Karpas-422 (cell line): Measurements from ENCODE around the gene DLK1. TPM values are rescaled to one million over a fixed set of nuclear protein-coding genes. Genes with fewer than 3 reads are reported as not detected.

Source experiments
- DNase-seq: peaks from one replicate; pipeline ENCODE4 v3.0.0-alpha.2; 2015
- H2AFZ ChIP-seq: fragments of 200-600 bp; sonication (generic); 2 replicates; pipeline ENCODE4 v1.6.1; 2014; ENCODE audit warnings: antibody characterized with exemption, low read length, mixed read lengths
- H3K27ac ChIP-seq: fragments of 200-600 bp; sonication (generic); 2 replicates; pipeline ENCODE4 v1.5.1; 2014; ENCODE audit warnings: mild to moderate bottlenecking, low read length, moderate library complexity
- H3K27me3 ChIP-seq: fragments of 200-600 bp; sonication (generic); 2 replicates; pipeline ENCODE4 v1.6.1; 2014; ENCODE audit warnings: low read length, mixed read lengths
- H3K36me3 ChIP-seq: fragments of 200-600 bp; sonication (generic); 2 replicates; pipeline ENCODE4 v1.6.1; 2014; ENCODE audit warnings: low read length, mixed read lengths; ENCODE audit not compliant: insufficient read depth
- H3K4me1 ChIP-seq: fragments of 200-600 bp; sonication (generic); 2 replicates; pipeline ENCODE4 v1.6.1; 2014; ENCODE audit warnings: mild to moderate bottlenecking, low read length, mixed read lengths
- H3K4me2 ChIP-seq: fragments of 200-600 bp; sonication (generic); 2 replicates; pipeline ENCODE4 v1.6.1; 2014; ENCODE audit warnings: low read length, low read depth, mild to moderate bottlenecking; ENCODE audit not compliant: poor library complexity, severe bottlenecking
- H3K4me3 ChIP-seq: fragments of 200-600 bp; sonication (generic); 2 replicates; pipeline ENCODE4 v1.5.1; 2014; ENCODE audit warnings: mild to moderate bottlenecking, antibody characterized with exemption, low read length, mixed read lengths
- H3K79me2 ChIP-seq: fragments of 200-600 bp; sonication (generic); 2 replicates; pipeline ENCODE4 v1.6.1; 2014; ENCODE audit warnings: mild to moderate bottlenecking, low read length, mixed read lengths
- H3K9ac ChIP-seq: fragments of 200-600 bp; sonication (generic); 2 replicates; pipeline ENCODE4 v1.6.0; 2014; ENCODE audit warnings: low read length
- H3K9me2 ChIP-seq: fragments of 200-600 bp; sonication (generic), shearing (Covaris generic); replicated peaks from 2 replicates; pipeline ENCODE4 v1.6.0; 2014; ENCODE audit warnings: mild to moderate bottlenecking, low read length, moderate library complexity; ENCODE audit not compliant: insufficient read depth
- H3K9me3 ChIP-seq: fragments of 300-700, 200-600 bp; sonication (generic); 2 replicates; pipeline ENCODE4 v1.6.1; 2014; ENCODE audit warnings: low read length, mixed read lengths
- H4K20me1 ChIP-seq: fragments of 200-600 bp; sonication (generic); 2 replicates; pipeline ENCODE4 v1.6.1; 2014; ENCODE audit warnings: mild to moderate bottlenecking, antibody characterized with exemption, low read length, low read depth; ENCODE audit not compliant: insufficient read depth
- total RNA-seq: library from RNA; depleted of rRNA; stranded (reverse); fragments of >200 nt; shearing (Covaris generic); gene quantifications from 2 replicates; pipeline ENCODE4 v1.2.3, GENCODE V29; 2014; ENCODE audit warnings: low replicate concordance

DLK1 gene
- total RNA-seq, 1 experiment from 2014 or later, result not detected

- Histone ChIP-seq H3K27me3 (no peaks in the 10 kb centered on the region), H2AFZ (no peak overlapping the region), H3K27ac (no peak overlapping the region), H3K36me3 (no peaks in the 10 kb centered on the region), H4K20me1 (no peaks in the 10 kb centered on the region), H3K4me3 (no peak overlapping the region), H3K4me2 (no peak overlapping the region), H3K79me2 (no peaks in the 10 kb centered on the region), H3K9me3 (no peaks in the 10 kb centered on the region), H3K9me2 (no peaks in the 10 kb centered on the region), H3K9ac (no peak overlapping the region), H3K4me1 (no peaks in the 10 kb centered on the region)
- DNase-seq, result no peak
Measured at GRCh38 chr14:100779691-100780080, 53.0 kb downstream of the DLK1 start.

- Histone ChIP-seq H3K27ac (no peak overlapping the region), H2AFZ (no peak overlapping the region), H3K9ac (no peak overlapping the region), H3K9me3 (no peaks in the 10 kb centered on the region), H3K4me3 (no peak overlapping the region), H3K4me1 (no peaks in the 10 kb centered on the region), H3K79me2 (no peaks in the 10 kb centered on the region), H3K36me3 (no peaks in the 10 kb centered on the region), H3K9me2 (no peaks in the 10 kb centered on the region), H3K27me3 (no peaks in the 10 kb centered on the region), H3K4me2 (no peak overlapping the region), H4K20me1 (no peaks in the 10 kb centered on the region)
- DNase-seq, result no peak
Measured at GRCh38 chr14:100780246-100780645, 53.6 kb downstream of the DLK1 start.

GRCh38 chr14:100780646-100781355 is 54.1 kb downstream of the DLK1 start:
- Histone ChIP-seq H3K9me2 (no peaks in the 10 kb centered on the region), H2AFZ (no peak overlapping the region), H3K27me3 (no peaks in the 10 kb centered on the region), H3K36me3 (no peaks in the 10 kb centered on the region), H3K4me3 (no peak overlapping the region), H4K20me1 (no peaks in the 10 kb centered on the region), H3K79me2 (no peaks in the 10 kb centered on the region), H3K27ac (no peak overlapping the region), H3K9ac (no peak overlapping the region), H3K4me1 (no peaks in the 10 kb centered on the region), H3K4me2 (no peak overlapping the region), H3K9me3 (no peaks in the 10 kb centered on the region)
- DNase-seq, result no peak

- Histone ChIP-seq H2AFZ (no peak overlapping the region), H3K4me2 (no peak overlapping the region), H3K9ac (no peak overlapping the region), H3K9me2 (no peaks in the 10 kb centered on the region), H3K4me3 (no peak overlapping the region), H3K4me1 (no peaks in the 10 kb centered on the region), H3K27me3 (no peaks in the 10 kb centered on the region), H3K79me2 (no peaks in the 10 kb centered on the region), H3K9me3 (no peaks in the 10 kb centered on the region), H4K20me1 (no peaks in the 10 kb centered on the region), H3K27ac (no peak overlapping the region), H3K36me3 (no peaks in the 10 kb centered on the region)
- no peak for DNase-seq
Measured at GRCh38 chr14:100781952-100782351, 55.3 kb downstream of the DLK1 start.

GRCh38 chr14:100782516-100783320 is 56.0 kb downstream of the DLK1 start:
- Histone ChIP-seq H3K4me1 (no peaks in the 10 kb centered on the region), H3K36me3 (no peaks in the 10 kb centered on the region), H3K9ac (no peak overlapping the region), H3K27ac (no peak overlapping the region), H4K20me1 (no peaks in the 10 kb centered on the region), H3K9me2 (no peaks in the 10 kb centered on the region), H3K4me2 (no peak overlapping the region), H2AFZ (no peak overlapping the region), H3K79me2 (no peaks in the 10 kb centered on the region), H3K4me3 (no peak overlapping the region), H3K27me3 (no peaks in the 10 kb centered on the region), H3K9me3 (no peaks in the 10 kb centered on the region)
- DNase-seq, result no peak

- Histone ChIP-seq H3K4me2 (no peak overlapping the region), H3K9me2 (no peaks in the 10 kb centered on the region), H2AFZ (no peak overlapping the region), H3K27me3 (no peaks in the 10 kb centered on the region), H4K20me1 (no peaks in the 10 kb centered on the region), H3K27ac (no peak overlapping the region), H3K79me2 (no peaks in the 10 kb centered on the region), H3K9me3 (no peaks in the 10 kb centered on the region), H3K9ac (no peak overlapping the region), H3K36me3 (no peaks in the 10 kb centered on the region), H3K4me1 (no peaks in the 10 kb centered on the region), H3K4me3 (no peak overlapping the region)
- no peak for DNase-seq
Measured at GRCh38 chr14:100783630-100784370, 57.1 kb downstream of the DLK1 start.

GRCh38 chr14:100784523-100785337 is 58.0 kb downstream of the DLK1 start:
- no peak for DNase-seq
- no peaks in the 10 kb centered on the region for H3K9me3 ChIP-seq
- H3K79me2 ChIP-seq, result no peaks in the 10 kb centered on the region
- H3K9me2 ChIP-seq, result no peaks in the 10 kb centered on the region
- no peaks in the 10 kb centered on the region for H4K20me1 ChIP-seq
- H3K36me3 ChIP-seq, result no peaks in the 10 kb centered on the region
- H3K27ac ChIP-seq, result no peak overlapping the region
- H3K4me1 ChIP-seq, result no peaks in the 10 kb centered on the region
- no peak overlapping the region for H3K9ac ChIP-seq
- H3K4me3 ChIP-seq, result no peak overlapping the region
- H3K27me3 ChIP-seq, result no peaks in the 10 kb centered on the region
- H3K4me2 ChIP-seq, result no peak overlapping the region
- no peak overlapping the region for H2AFZ ChIP-seq

GRCh38 chr14:100785338-100785615 is 58.6 kb downstream of the DLK1 start:
- Histone ChIP-seq H4K20me1 (no peaks in the 10 kb centered on the region), H2AFZ (no peak overlapping the region), H3K27me3 (no peaks in the 10 kb centered on the region), H3K9me3 (no peaks in the 10 kb centered on the region), H3K79me2 (no peaks in the 10 kb centered on the region), H3K4me3 (no peak overlapping the region), H3K9me2 (no peaks in the 10 kb centered on the region), H3K27ac (no peak overlapping the region), H3K9ac (no peak overlapping the region), H3K36me3 (no peaks in the 10 kb centered on the region), H3K4me1 (no peaks in the 10 kb centered on the region), H3K4me2 (no peak overlapping the region)
- DNase-seq, result no peak
